Stimulated activated CD4-positive, alpha-beta T cell treated with anti-CD3 and anti-CD28 coated beads, Interleukin-4, amount 100 ng/mL, for 4 hours (primary cell): ENCODE data around the gene IGSF9.

Experiments
- DNase-seq, 2 experiments: peaks; one replicate each; pipeline ENCODE4 v3.0.0-alpha.2; 2020

The IGSF9 gene

GRCh38 chr1:159945483-159946241, at the start of gene IGSF9:
IGSF9 (minus strand) TSS chr1:159945613; CDS start chr1:159943454, 2,159 bp downstream.
- peak; percentile 72 to 79 for DNase-seq

- DNase-seq: no peak
Measured at GRCh38 chr1:159994896-159995295, 49.5 kb upstream of the IGSF9 start.

GRCh38 chr1:159993911-159994310, 48.5 kb upstream of the IGSF9 start:
- DNase-seq: no peak

- no peak for DNase-seq
Measured at GRCh38 chr1:159992161-159992560, 46.7 kb upstream of the IGSF9 start.

GRCh38 chr1:159991513-159991912, 46.1 kb upstream of the IGSF9 start:
- DNase-seq: no peak

GRCh38 chr1:159990005-159990404, 44.6 kb upstream of the IGSF9 start:
- DNase-seq: no peak

- no peak for DNase-seq
Measured at GRCh38 chr1:159989581-159989980, 44.2 kb upstream of the IGSF9 start.

- no peak for DNase-seq
Measured at GRCh38 chr1:159988006-159988405, 42.6 kb upstream of the IGSF9 start.

GRCh38 chr1:159987186-159987585, 41.8 kb upstream of the IGSF9 start:
- DNase-seq: no peak

GRCh38 chr1:159986531-159986930, 41.1 kb upstream of the IGSF9 start:
- no peak for DNase-seq

GRCh38 chr1:159986093-159986492, 40.7 kb upstream of the IGSF9 start:
- no peak for DNase-seq

GRCh38 chr1:159985473-159985872, 40.1 kb upstream of the IGSF9 start:
- DNase-seq: no peak

- no peak for DNase-seq
Measured at GRCh38 chr1:159983681-159984080, 38.3 kb upstream of the IGSF9 start.

GRCh38 chr1:159982280-159982679, 36.9 kb upstream of the IGSF9 start:
- DNase-seq: no peak

- no peak for DNase-seq
Measured at GRCh38 chr1:159981351-159982055, 36.1 kb upstream of the IGSF9 start.

- DNase-seq: no peak
Measured at GRCh38 chr1:159980786-159981185, 35.4 kb upstream of the IGSF9 start.

- no peak for DNase-seq
Measured at GRCh38 chr1:159980076-159980475, 34.7 kb upstream of the IGSF9 start.

GRCh38 chr1:159979257-159979656, 33.8 kb upstream of the IGSF9 start:
- DNase-seq: no peak

GRCh38 chr1:159978107-159978398, 32.6 kb upstream of the IGSF9 start:
- no peak for DNase-seq

- DNase-seq: no peak
Measured at GRCh38 chr1:159977364-159978106, 32.1 kb upstream of the IGSF9 start.

- DNase-seq: no peak
Measured at GRCh38 chr1:159974350-159974965, 29.0 kb upstream of the IGSF9 start.

GRCh38 chr1:159973350-159973940, 28.0 kb upstream of the IGSF9 start:
- no peak for DNase-seq
